Uterus (tissue), 4 donors: ENCODE results near the gene EVX1. TPM values are rescaled to one million over a fixed set of nuclear protein-coding genes. Genes with fewer than 3 reads are reported as not detected.
A peak's percentile ranks its signal among the peaks of the same experiment; 100 is the strongest.

Experiments
- DNase-seq, 2 donors: peaks; one replicate each; pipeline ENCODE4 v3.0.0-alpha.2; 2019 to 2020
- H3K27ac ChIP-seq, 2 donors: fragments of 200-600 bp; sonication (generic); 1 replicate in 1 of 2; 2 replicates in 1 of 2; pipeline ENCODE4 v1.5.1; 2016 to 2018
- H3K27me3 ChIP-seq, 2 donors: fragments of 200-600 bp; sonication (generic); one replicate each; pipeline ENCODE4 v1.5.1; 2018 to 2019; ENCODE audit warnings: control low read depth in 1 of 2
- H3K36me3 ChIP-seq, 2 donors: fragments of 200-600 bp; sonication (generic); one replicate each; pipeline ENCODE4 v1.5.1; 2019; ENCODE audit warnings: control low read depth in 1 of 2
- H3K4me1 ChIP-seq, 2 donors: fragments of 200-600 bp; sonication (generic); one replicate each; pipeline ENCODE4 v1.5.1; 2018 to 2019; ENCODE audit warnings: control low read depth in 1 of 2
- H3K4me3 ChIP-seq, 2 donors: fragments of 200-600 bp; sonication (generic); 1 replicate in 1 of 2; 2 replicates in 1 of 2; pipeline ENCODE4 v1.5.1; 2018 to 2019; ENCODE audit warnings: mild to moderate bottlenecking in 1 of 2
- H3K9me3 ChIP-seq, 2 donors: fragments of 200-600 bp; sonication (generic); one replicate each; pipeline ENCODE4 v1.5.1; 2019; ENCODE audit warnings: control low read depth in 1 of 2
- CTCF ChIP-seq, 4 experiments: fragments of 200-600 bp in 2 of 4; fragments of 450-650 bp in 2 of 4; sonication (generic) in 2 of 4; IDR thresholded peaks; one replicate each; pipeline ENCODE4 v1.5.1; 2016 to 2019; ENCODE audit warnings: antibody characterized with exemption in 4 of 4, mild to moderate bottlenecking in 2 of 4, moderate library complexity in 1 of 4
- POLR2A ChIP-seq, 2 donors: fragments of 450-650 bp; IDR thresholded peaks; one replicate each; pipeline ENCODE4 v1.6.1; 2016; ENCODE audit warnings: antibody characterized with exemption in 2 of 2, mild to moderate bottlenecking in 1 of 2, moderate library complexity in 1 of 2
- intact Hi-C: fragments of 100-400 bp; cut with DNase I; formaldehyde crosslinking; loops from one replicate; pipeline ENCODE4 v1.15.1; 2023; ENCODE audit warnings: low total_unique reads
- total RNA-seq, 4 donors: library from RNA; depleted of rRNA in 3 of 4; stranded (reverse); fragments of >200 nt in 3 of 4; gene quantifications; one replicate each; pipeline versions ENCODE4 v1.1.0 to v1.2.4, GENCODE V29; 2014 to 2023
- donor health status: DM: yes; HTN: yes; CAD: no.

EVX1 gene
- total RNA-seq, 4 donors from 2014 or later, result 0.21 TPM; not detected in 3

- DNase-seq, result no peak
- intact Hi-C loops, result no loop called here
- Histone ChIP-seq H3K27ac (no peak overlapping the region), H3K4me3 (peak overlapping the region in 1 of 2 donors; percentile 16), H3K9me3 (no peaks in the 10 kb centered on the region), H3K27me3 (peaks cover 45 to 80% of the 10 kb centered on the region in 2 donors), H3K36me3 (no peaks in the 10 kb centered on the region), H3K4me1 (peaks cover 0 to 28% of the 10 kb centered on the region in 2 donors)
- TF ChIP-seq POLR2A (IDR thresholded peaks at IDR 0.05) (no peak), CTCF (IDR thresholded peaks at IDR 0.05) (no peak)
Observed at GRCh38 chr7:27243340-27244163, 950 bp downstream of the EVX1 start.

- Histone ChIP-seq H3K4me3 (no peak overlapping the region), H3K27me3 (peaks cover 45 to 90% of the 10 kb centered on the region in 2 donors), H3K27ac (no peak overlapping the region), H3K36me3 (no peaks in the 10 kb centered on the region), H3K9me3 (no peaks in the 10 kb centered on the region), H3K4me1 (peaks cover 0 to 23% of the 10 kb centered on the region in 2 donors)
- intact Hi-C loops, result no loop called here
- TF ChIP-seq POLR2A (IDR thresholded peaks at IDR 0.05) (no peak), CTCF (IDR thresholded peaks at IDR 0.05) (no peak)
- DNase-seq, result no peak
Observed at GRCh38 chr7:27244488-27245123, 2.0 kb downstream of the EVX1 start.

- Histone ChIP-seq H3K9me3 (no peaks in the 10 kb centered on the region), H3K4me3 (no peak overlapping the region), H3K4me1 (peaks cover 0 to 21% of the 10 kb centered on the region in 2 donors), H3K27ac (no peak overlapping the region), H3K36me3 (no peaks in the 10 kb centered on the region), H3K27me3 (peaks cover 51 to 90% of the 10 kb centered on the region in 2 donors)
- TF ChIP-seq CTCF (IDR thresholded peaks at IDR 0.05), result no peak
- TF ChIP-seq POLR2A (IDR thresholded peaks at IDR 0.05), result no peak
- intact Hi-C loops, result no loop called here
- no peak for DNase-seq
Observed at GRCh38 chr7:27245124-27245797, 2.7 kb downstream of the EVX1 start.

GRCh38 chr7:27245798-27246691, 3.4 kb downstream of the EVX1 start:
- H3K36me3 ChIP-seq, result no peaks in the 10 kb centered on the region
- no peak for DNase-seq
- TF ChIP-seq CTCF (IDR thresholded peaks at IDR 0.05) (no peak), POLR2A (IDR thresholded peaks at IDR 0.05) (no peak)
- no peaks in the 10 kb centered on the region for H3K9me3 ChIP-seq
- no peak overlapping the region for H3K27ac ChIP-seq
- H3K4me1 ChIP-seq, result peaks cover 0 to 21% of the 10 kb centered on the region in 2 donors
- intact Hi-C loops, result no loop called here
- peak overlapping the region in 1 of 2 donors; percentile 4 for H3K4me3 ChIP-seq
- peaks cover 52 to 90% of the 10 kb centered on the region in 2 donors for H3K27me3 ChIP-seq
